H1 (cell line): ENCODE data around the gene OR2T33. TPM values are rescaled to one million over a fixed set of nuclear protein-coding genes. Genes with fewer than 3 reads are reported as not detected.

ENCODE experiments used
- CTCF ChIA-PET: fragments of 300-600 bp; sonication (Branson Sonifier 250); formaldehyde crosslinking; loops from one replicate; lab custom pipeline; 2021; ENCODE audit not compliant: partially characterized antibody; lab: Charles Lee
- POLR2A ChIA-PET: fragments of 300-600 bp; sonication (Branson Sonifier 250); formaldehyde crosslinking; loops from one replicate; lab custom pipeline; 2021; ENCODE audit warnings: inconsistent platforms; ENCODE audit not compliant: partially characterized antibody; lab: Charles Lee
- DNase-seq, 2 experiments: peaks; one replicate each; pipeline versions ENCODE4 v3.0.0 to v3.0.0-alpha.2; 2010 to 2022; ENCODE audit warnings: low spot score in 2 of 2, low read depth in 1 of 2, mixed read lengths in 1 of 2
- FAIRE-seq: peaks from 2 replicates; lab custom pipeline; 2011; peaks lifted over from hg19 to GRCh38; lab: Jason Lieb, UNC
- H2AFZ ChIP-seq: 2 replicates; pipeline ENCODE4 v1.8.1; 2012; ENCODE audit warnings: low read length, inconsistent platforms
- H2AK5ac ChIP-seq: 2 replicates; pipeline ENCODE4 v1.6.1; 2013; ENCODE audit warnings: low read depth, low read length
- H2BK120ac ChIP-seq: replicated peaks from 2 replicates; pipeline ENCODE3; 2013; ENCODE audit warnings: low read depth, low read length, inconsistent platforms
- H2BK12ac ChIP-seq: 2 replicates; pipeline ENCODE4 v1.6.1; 2013; ENCODE audit warnings: low read depth, low read length
- H2BK15ac ChIP-seq: 2 replicates; pipeline ENCODE4 v1.6.1; 2013; ENCODE audit warnings: low read length
- H2BK20ac ChIP-seq: 2 replicates; pipeline ENCODE4 v1.6.1; 2013; ENCODE audit warnings: low read length
- H2BK5ac ChIP-seq: 2 replicates; pipeline ENCODE4 v1.6.1; 2013; ENCODE audit warnings: low read depth, low read length
- H3K14ac ChIP-seq: 2 replicates; pipeline ENCODE4 v1.6.1; 2013; ENCODE audit warnings: inconsistent platforms; ENCODE audit not compliant: insufficient read length
- H3K18ac ChIP-seq: 2 replicates; pipeline ENCODE4 v1.6.1; 2013; ENCODE audit warnings: low read length; ENCODE audit errors: extremely low read depth
- H3K23ac ChIP-seq: 2 replicates; pipeline ENCODE4 v1.6.1; 2013; ENCODE audit warnings: inconsistent platforms; ENCODE audit not compliant: insufficient read length
- H3K23me2 ChIP-seq: 2 replicates; pipeline ENCODE4 v1.6.1; 2013; ENCODE audit warnings: low read depth, low read length
- H3K27ac ChIP-seq: 2 replicates; pipeline ENCODE4 v1.6.1; 2011; ENCODE audit warnings: low read depth, low read length, inconsistent platforms
- H3K27me3 ChIP-seq, 4 experiments: replicated peaks in 1 of 4; 1 replicate in 1 of 4; 2 replicates in 3 of 4; pipeline versions ENCODE4 v1.6.1 to v1.8.1; 2011 to 2013; ENCODE audit warnings: low read length in 3 of 4, mild to moderate bottlenecking in 3 of 4, inconsistent platforms in 2 of 4, mixed read lengths in 2 of 4, moderate library complexity in 1 of 4; ENCODE audit not compliant: control insufficient read depth in 3 of 4, insufficient read depth in 3 of 4; ENCODE audit errors: extremely low read depth in 1 of 4
- H3K36me3 ChIP-seq, 4 experiments: 2 replicates each; pipeline versions ENCODE4 v1.6.1 to v1.8.1; 2011 to 2013; ENCODE audit warnings: mild to moderate bottlenecking in 4 of 4, low read length in 3 of 4, moderate library complexity in 2 of 4, control low read depth in 1 of 4, inconsistent platforms in 1 of 4; ENCODE audit not compliant: insufficient read depth in 4 of 4, control insufficient read depth in 2 of 4
- H3K4ac ChIP-seq: replicated peaks from 2 replicates; pipeline ENCODE3; 2013; ENCODE audit warnings: low read length, low read depth, mixed read lengths, inconsistent platforms; ENCODE audit not compliant: insufficient read length
- H3K4me1 ChIP-seq, 4 experiments: replicated peaks in 1 of 4; 1 replicate in 1 of 4; 2 replicates in 3 of 4; pipeline versions ENCODE4 v1.6.1 to v1.8.1; 2011 to 2013; ENCODE audit warnings: low read length in 3 of 4, inconsistent platforms in 2 of 4, mixed read lengths in 1 of 4; ENCODE audit not compliant: insufficient read depth in 4 of 4, control insufficient read depth in 3 of 4
- H3K4me2 ChIP-seq, 2 experiments: 2 replicates each; pipeline versions ENCODE4 v1.6.1 to v1.8.1; 2011 to 2013; ENCODE audit warnings: low read depth in 2 of 2, low read length in 2 of 2, control low read depth in 1 of 2, inconsistent platforms in 1 of 2, mild to moderate bottlenecking in 1 of 2; ENCODE audit not compliant: insufficient read depth in 1 of 2
- H3K4me3 ChIP-seq, 4 experiments: fragments of 200-600, 300-600 bp in 1 of 4; sonication (generic), shearing (Covaris generic), sonication (Bioruptor Twin) in 1 of 4; 2 replicates each; pipeline versions ENCODE4 v1.5.1 to v1.8.1; 2011 to 2016; ENCODE audit warnings: low read length in 4 of 4, low read depth in 3 of 4, control low read depth in 2 of 4, inconsistent platforms in 2 of 4, mild to moderate bottlenecking in 2 of 4, mixed read lengths in 1 of 4, moderate library complexity in 1 of 4; ENCODE audit not compliant: insufficient read depth in 2 of 4; ENCODE audit errors: extremely low read depth in 1 of 4
- H3K56ac ChIP-seq: replicated peaks from 2 replicates; pipeline ENCODE3; 2013; ENCODE audit warnings: low read depth, mild to moderate bottlenecking, mixed read lengths, low read length, inconsistent platforms; ENCODE audit not compliant: insufficient read length
- H3K79me1 ChIP-seq: 2 replicates; pipeline ENCODE4 v1.6.1; 2013; ENCODE audit warnings: low read depth, low read length, control low read depth
- H3K79me2 ChIP-seq, 2 experiments: 2 replicates each; pipeline versions ENCODE4 v1.6.1 to v1.8.1; 2012 to 2013; ENCODE audit warnings: low read length in 2 of 2, mild to moderate bottlenecking in 2 of 2, inconsistent platforms in 1 of 2; ENCODE audit not compliant: insufficient read depth in 2 of 2, control insufficient read depth in 1 of 2
- H3K9ac ChIP-seq, 4 experiments: replicated peaks in 1 of 4; 1 replicate in 1 of 4; 2 replicates in 3 of 4; pipeline versions ENCODE4 v1.6.1 to v1.8.1; 2011 to 2013; ENCODE audit warnings: low read depth in 3 of 4, low read length in 3 of 4, control low read depth in 2 of 4, mild to moderate bottlenecking in 2 of 4, moderate library complexity in 2 of 4, inconsistent platforms in 1 of 4; ENCODE audit errors: extremely low read depth in 1 of 4
- H3K9me3 ChIP-seq, 2 experiments: 2 replicates each; pipeline versions ENCODE4 v1.6.1 to v1.8.1; 2012 to 2013; ENCODE audit warnings: mild to moderate bottlenecking in 2 of 2, moderate library complexity in 2 of 2, control low read depth in 1 of 2, inconsistent platforms in 1 of 2, low read depth in 1 of 2, low read length in 1 of 2, mixed read lengths in 1 of 2; ENCODE audit not compliant: insufficient read depth in 2 of 2
- H4K20me1 ChIP-seq, 2 experiments: replicated peaks in 1 of 2; 2 replicates each; pipeline versions ENCODE3 to v1.8.1; 2011 to 2013; ENCODE audit warnings: inconsistent platforms in 2 of 2, low read length in 2 of 2, mild to moderate bottlenecking in 1 of 2; ENCODE audit not compliant: insufficient read depth in 2 of 2, control insufficient read depth in 1 of 2
- H4K5ac ChIP-seq: 2 replicates; pipeline ENCODE4 v1.6.1; 2013; ENCODE audit warnings: low read length, low read depth, mixed read lengths, inconsistent platforms; ENCODE audit not compliant: insufficient read length
- H4K8ac ChIP-seq: 2 replicates; pipeline ENCODE4 v1.8.0; 2013; ENCODE audit warnings: mild to moderate bottlenecking, moderate library complexity, low read length, inconsistent platforms; ENCODE audit not compliant: insufficient read depth; ENCODE audit errors: extremely low read depth
- H4K91ac ChIP-seq: replicated peaks from 2 replicates; pipeline ENCODE3; 2013; ENCODE audit warnings: low read length, mixed read lengths, inconsistent platforms; ENCODE audit not compliant: insufficient read length
- RAD21 ChIP-seq, 2 experiments: IDR thresholded peaks in 1 of 2; conservative IDR thresholded peaks in 1 of 2; 2 replicates each; pipeline ENCODE4 v1.6.1; 2011; ENCODE audit warnings: low read depth in 2 of 2, low read length in 2 of 2, improper control_type of control experiment in 1 of 2, inconsistent platforms in 1 of 2, mild to moderate bottlenecking in 1 of 2, moderate library complexity in 1 of 2
- TAF1 ChIP-seq: IDR thresholded peaks from 2 replicates; pipeline ENCODE4 v1.6.1; 2011; ENCODE audit warnings: mild to moderate bottlenecking, low read depth, low read length
- WGBS, 2 experiments: shearing (Covaris generic) in 1 of 2; methylation state at CpG; one replicate each; pipeline versions ENCODE4 v1.1.6 to v1.1.7; 2013 to 2015; ENCODE audit warnings: low lambda C conversion rate in 2 of 2, mixed read lengths in 2 of 2, inconsistent platforms in 1 of 2, low coverage in 1 of 2, missing lambda C conversion rate in 1 of 2; ENCODE audit not compliant: insufficient replicate concordance in 2 of 2, insufficient coverage in 1 of 2, insufficient read length in 1 of 2; ENCODE audit errors: extremely low coverage in 1 of 2, missing lambda C conversion rate in 1 of 2; 5-methylcytosine and 5-hydroxymethylcytosine counted together
- polyA plus RNA-seq, 7 experiments: library from polyadenylated mRNA; depleted of rRNA in 3 of 7; stranded (reverse) in 5 of 7; unstranded in 2 of 7; fragments of >200 nt in 5 of 7; fragments of 200-250 nt in 2 of 7; gene quantifications; 1 replicate in 5 of 7; 2 replicates in 1 of 7; 4 replicates in 1 of 7; pipeline versions ENCODE4 v1.2.1 to v1.2.3, GENCODE V29; 2011 to 2013; ENCODE audit warnings: missing spikeins in 2 of 7, mixed read lengths in 2 of 7
- total RNA-seq: library from RNA; stranded (reverse); fragmentation: NEBNext Ultra II Directional; extraction: Animal tissue kit (Norgen Biotek cat#: 25700); gene quantifications from 2 replicates; pipeline ENCODE4 v1.2.1, GENCODE V29; 2021

OR2T33 gene
- total and polyA plus RNA-seq, 2 of the 8 experiments (the other 6 are each of a cell fraction or from before 2014, with no cell fraction given) = not detected

- ChIA-PET CTCF (interaction anchor here (1.2 kb wide), 1 partner anchor 13 kb away, joined by 3 read pairs; no protein-coding TSS in a partner anchor), POLR2A (no interaction called here)
- Histone ChIP-seq H3K79me1 (no peaks in the 10 kb centered on the region), H2BK5ac (no peak within 1 kb of the TSS), H2AFZ (no peak within 1 kb of the TSS), H3K23me2 (no peaks in the 10 kb centered on the region), H2BK120ac (no peak within 1 kb of the TSS), H3K9me3 (peaks cover 56 to 72% of the 10 kb centered on the region in 2 experiments), H3K23ac (no peak within 1 kb of the TSS), H3K27me3 (no peaks in the 10 kb centered on the region), H4K20me1 (no peaks in the 10 kb centered on the region), H2BK12ac (no peak within 1 kb of the TSS), H3K4me2 (no peak within 1 kb of the TSS), H3K18ac (no peak within 1 kb of the TSS), H3K79me2 (no peaks in the 10 kb centered on the region), H3K36me3 (no peaks in the 10 kb centered on the region), H3K4me3 (no peak within 1 kb of the TSS), H3K4me1 (no peaks in the 10 kb centered on the region), H4K5ac (no peak within 1 kb of the TSS), H3K4ac (no peak within 1 kb of the TSS), H4K91ac (no peak within 1 kb of the TSS), H3K9ac (no peak within 1 kb of the TSS), H4K8ac (no peak within 1 kb of the TSS), H3K14ac (no peak within 1 kb of the TSS), H3K56ac (no peak within 1 kb of the TSS), H2BK20ac (no peak within 1 kb of the TSS), H3K27ac (no peak within 1 kb of the TSS), H2AK5ac (no peak within 1 kb of the TSS), H2BK15ac (no peak within 1 kb of the TSS)
- no peak for TF ChIP-seq RAD21 (IDR thresholded peaks at IDR 0.05 in 1 of 2, conservative IDR thresholded peaks at IDR 0.05 in 1 of 2; ENCODE audit: low read depth in 2 of 2, low read length in 2 of 2)
- TF ChIP-seq TAF1 = no peak
- FAIRE-seq (no peak), DNase-seq (no peak)
- 53% methylated on average over 2 of the region's 2 CpGs; no CpG with 5 or more reads in 1 of the 2 experiments for WGBS, 2 experiments
Observed at GRCh38 chr1:248231117-248231516, 46.7 kb downstream of the OR2T33 start, which contains the start of gene OR2M4. Gene OR2M4 (plus strand): TSS chr1:248231417. CDS start chr1:248238929, 7,512 bp downstream.
